ENCODE measurements around the gene VPS41. TPM values are rescaled to one million over a fixed set of nuclear protein-coding genes. Genes with fewer than 3 reads are reported as not detected.

Gene VPS41
- total RNA-seq, 2 experiments from 2014 or later = 56.3 to 59.4 TPM

GRCh38 chr7:38831259-38831996 lies 77.6 kb downstream of the VPS41 start:
- Mint-ChIP-seq H3K27ac (no peak overlapping the region), H3K36me3 (peaks cover 3% of the 10 kb centered on the region), H3K27me3 (no peaks in the 10 kb centered on the region), H3K9me3 (ENCODE audit: low read depth) (no peaks in the 10 kb centered on the region), H3K4me3 (no peak overlapping the region), H3K4me1 (peaks cover 1% of the 10 kb centered on the region)
- CTCF ChIA-PET = interaction anchor here (2.0 kb wide), 1 partner anchor 10 kb away, joined by 6 read pairs; no protein-coding TSS in a partner anchor
- no peak for DNase-seq
- no peak for ATAC-seq

- DNase-seq (no peak), ATAC-seq (no peak)
- no peaks in the 10 kb centered on the region for H3K9me3 Mint-ChIP-seq (ENCODE audit: low read depth)
- CTCF ChIA-PET = interaction anchor here (1.6 to 2.0 kb wide), 2 partner anchors 9 to 34 kb away, joined by 3 to 6 read pairs; no protein-coding TSS in a partner anchor
- peaks cover 3% of the 10 kb centered on the region for H3K36me3 Mint-ChIP-seq
- H3K27ac Mint-ChIP-seq = no peak overlapping the region
- H3K4me1 Mint-ChIP-seq = peaks cover 1% of the 10 kb centered on the region
- no peaks in the 10 kb centered on the region for H3K27me3 Mint-ChIP-seq
- no peak overlapping the region for H3K4me3 Mint-ChIP-seq
Measured at GRCh38 chr7:38830826-38831225, 78.2 kb downstream of the VPS41 start.

- DNase-seq = no peak
- Mint-ChIP-seq H3K27ac (no peak overlapping the region), H3K27me3 (no peaks in the 10 kb centered on the region), H3K4me3 (no peak overlapping the region), H3K4me1 (peaks cover 1% of the 10 kb centered on the region), H3K36me3 (peaks cover 3% of the 10 kb centered on the region), H3K9me3 (ENCODE audit: low read depth) (no peaks in the 10 kb centered on the region)
- CTCF ChIA-PET = interaction anchor here (1.6 kb wide), 1 partner anchor 33 kb away, joined by 3 read pairs; no protein-coding TSS in a partner anchor
- no peak for ATAC-seq
Measured at GRCh38 chr7:38829488-38830165, 79.4 kb downstream of the VPS41 start.

GRCh38 chr7:38828026-38828425 lies 81.0 kb downstream of the VPS41 start:
- CTCF ChIA-PET = interaction anchor here (0.8 kb wide), 1 partner anchor 49 kb away, joined by 3 read pairs; no protein-coding TSS in a partner anchor
- Mint-ChIP-seq H3K27ac (no peak overlapping the region), H3K9me3 (ENCODE audit: low read depth) (no peaks in the 10 kb centered on the region), H3K36me3 (peaks cover 3% of the 10 kb centered on the region), H3K27me3 (no peaks in the 10 kb centered on the region), H3K4me1 (peaks cover 1% of the 10 kb centered on the region), H3K4me3 (no peak overlapping the region)
- ATAC-seq (no peak), DNase-seq (no peak)

- ATAC-seq (no peak), DNase-seq (no peak)
- H3K27me3 Mint-ChIP-seq = no peaks in the 10 kb centered on the region
- H3K36me3 Mint-ChIP-seq = peaks cover 3% of the 10 kb centered on the region
- CTCF ChIA-PET = interaction anchor here (0.8 kb wide), 1 partner anchor 640 kb away, joined by 3 read pairs; no protein-coding TSS in a partner anchor
- no peak overlapping the region for H3K27ac Mint-ChIP-seq
- no peaks in the 10 kb centered on the region for H3K9me3 Mint-ChIP-seq (ENCODE audit: low read depth)
- H3K4me1 Mint-ChIP-seq = no peaks in the 10 kb centered on the region
- H3K4me3 Mint-ChIP-seq = no peak overlapping the region
Measured at GRCh38 chr7:38825721-38826440, 83.1 kb downstream of the VPS41 start.

- Mint-ChIP-seq H3K27ac (no peak overlapping the region), H3K36me3 (peaks cover 2% of the 10 kb centered on the region), H3K4me1 (no peaks in the 10 kb centered on the region), H3K4me3 (no peak overlapping the region), H3K9me3 (ENCODE audit: low read depth) (no peaks in the 10 kb centered on the region), H3K27me3 (no peaks in the 10 kb centered on the region)
- no peak for DNase-seq
- no peak for ATAC-seq
- CTCF ChIA-PET = no interaction called here
Measured at GRCh38 chr7:38824948-38825347, 84.0 kb downstream of the VPS41 start.

- no peaks in the 10 kb centered on the region for H3K9me3 Mint-ChIP-seq (ENCODE audit: low read depth)
- CTCF ChIA-PET = interaction anchor here (1.2 to 2.5 kb wide), 2 partner anchors 9 to 56 kb away, joined by 3 to 6 read pairs; no protein-coding TSS in a partner anchor
- DNase-seq = no peak
- H3K4me3 Mint-ChIP-seq = no peak overlapping the region
- H3K4me1 Mint-ChIP-seq = no peaks in the 10 kb centered on the region
- no peak for ATAC-seq
- no peak overlapping the region for H3K27ac Mint-ChIP-seq
- H3K27me3 Mint-ChIP-seq = no peaks in the 10 kb centered on the region
- H3K36me3 Mint-ChIP-seq = peaks cover 4% of the 10 kb centered on the region
Measured at GRCh38 chr7:38822549-38822948, 86.4 kb downstream of the VPS41 start.

- ATAC-seq (no peak), DNase-seq (no peak)
- Mint-ChIP-seq H3K27ac (no peak overlapping the region), H3K9me3 (ENCODE audit: low read depth) (no peaks in the 10 kb centered on the region), H3K36me3 (peaks cover 8% of the 10 kb centered on the region), H3K4me3 (no peak overlapping the region), H3K4me1 (no peaks in the 10 kb centered on the region), H3K27me3 (no peaks in the 10 kb centered on the region)
- CTCF ChIA-PET = interaction anchor here (2.5 kb wide), 1 partner anchor 11 kb away, joined by 6 read pairs; no protein-coding TSS in a partner anchor
Measured at GRCh38 chr7:38820571-38820970, 88.4 kb downstream of the VPS41 start.

GRCh38 chr7:38819463-38819862 lies 89.5 kb downstream of the VPS41 start:
- Mint-ChIP-seq H3K36me3 (peaks cover 10% of the 10 kb centered on the region), H3K27ac (no peak overlapping the region), H3K4me3 (no peak overlapping the region), H3K27me3 (no peaks in the 10 kb centered on the region), H3K4me1 (no peaks in the 10 kb centered on the region), H3K9me3 (ENCODE audit: low read depth) (no peaks in the 10 kb centered on the region)
- ATAC-seq (no peak), DNase-seq (no peak)
- CTCF ChIA-PET = no interaction called here

- H3K9me3 Mint-ChIP-seq (ENCODE audit: low read depth) = no peaks in the 10 kb centered on the region
- DNase-seq = no peak
- H3K27me3 Mint-ChIP-seq = no peaks in the 10 kb centered on the region
- H3K27ac Mint-ChIP-seq = no peak overlapping the region
- no peak for ATAC-seq
- peaks cover 18% of the 10 kb centered on the region for H3K36me3 Mint-ChIP-seq
- no peak overlapping the region for H3K4me3 Mint-ChIP-seq
- H3K4me1 Mint-ChIP-seq = peaks cover 5% of the 10 kb centered on the region
- CTCF ChIA-PET = no interaction called here
Measured at GRCh38 chr7:38817526-38817925, 91.5 kb downstream of the VPS41 start.

- CTCF ChIA-PET = no interaction called here
- ATAC-seq = no peak
- Mint-ChIP-seq H3K4me1 (peaks cover 5% of the 10 kb centered on the region), H3K27ac (no peak overlapping the region), H3K9me3 (ENCODE audit: low read depth) (no peaks in the 10 kb centered on the region), H3K36me3 (peaks cover 18% of the 10 kb centered on the region), H3K4me3 (no peak overlapping the region), H3K27me3 (no peaks in the 10 kb centered on the region)
- DNase-seq = no peak
Measured at GRCh38 chr7:38813768-38814167, 95.2 kb downstream of the VPS41 start.

- ATAC-seq = no peak
Measured at GRCh38 chr7:38806912-38807311, 102.1 kb downstream of the VPS41 start.

GRCh38 chr7:38801786-38802185 lies 107.2 kb downstream of the VPS41 start:
- Mint-ChIP-seq H3K4me3 (no peak overlapping the region), H3K27me3 (no peaks in the 10 kb centered on the region), H3K27ac (no peak overlapping the region), H3K36me3 (no peaks in the 10 kb centered on the region), H3K9me3 (ENCODE audit: low read depth) (no peaks in the 10 kb centered on the region), H3K4me1 (no peaks in the 10 kb centered on the region)
- CTCF ChIA-PET = no interaction called here
- DNase-seq (no peak), ATAC-seq (no peak)

More at GRCh38 chr7:38806912-38807311, 102.1 kb downstream of the VPS41 start:
- CTCF ChIA-PET = no interaction called here
- H3K36me3 Mint-ChIP-seq = no peaks in the 10 kb centered on the region
- no peak overlapping the region for H3K27ac Mint-ChIP-seq
- H3K4me1 Mint-ChIP-seq = peaks cover 1% of the 10 kb centered on the region
- H3K4me3 Mint-ChIP-seq = no peak overlapping the region
- no peaks in the 10 kb centered on the region for H3K27me3 Mint-ChIP-seq
- no peak for DNase-seq
- no peaks in the 10 kb centered on the region for H3K9me3 Mint-ChIP-seq (ENCODE audit: low read depth)

All from activated CD8-positive, alpha-beta memory T cell treated with anti-CD3 and anti-CD28 coated beads, Interleukin-2, amount 10 ng/mL, durations not matched to agents 7 days and 5 days (primary cell).